ENCODE results near the gene PKP4. TPM values are rescaled to one million over a fixed set of nuclear protein-coding genes. Genes with fewer than 3 reads are reported as not detected.
A peak's percentile ranks its signal among the peaks of the same experiment; 100 is the strongest.

PKP4 gene
- total and polyA plus RNA-seq, 7 donors = 14.4 to 41.3 (median 27.5) TPM

- peak in 2 of 4 donors; percentile 27 to 56 for TF ChIP-seq POLR2AphosphoS5 (IDR thresholded peaks at IDR 0.05)
- peak in 1 of 4 donors; percentile 41 for TF ChIP-seq EP300 (IDR thresholded peaks at IDR 0.05)
- TF ChIP-seq POLR2A (IDR thresholded peaks at IDR 0.05) = no peak
- TF ChIP-seq CTCF (IDR thresholded peaks at IDR 0.05) = no peak
- H3K27ac ChIP-seq = peak overlapping the region in 2 of 4 donors; percentile 2 to 54
- H3K4me1 ChIP-seq = no peaks in the 10 kb centered on the region
- WGBS, 2 donors = 82 to 90% methylated on average over 5 of the region's 5 CpGs
- no peak for DNase-seq
- no peaks in the 10 kb centered on the region for H3K36me3 ChIP-seq
- peaks cover 0 to 5% (median 0%) of the 10 kb centered on the region in 4 donors for H3K9me3 ChIP-seq
- intact Hi-C loops (cut with DNase I) = no loop called here
- no peaks in the 10 kb centered on the region for H3K27me3 ChIP-seq
- H3K4me3 ChIP-seq = no peak overlapping the region
Observed at GRCh38 chr2:158716121-158716791, 259.5 kb downstream of the PKP4 start.

- Histone ChIP-seq H3K4me1 (no peaks in the 10 kb centered on the region), H3K9me3 (peaks cover 0 to 5% (median 0%) of the 10 kb centered on the region in 4 donors), H3K27me3 (no peaks in the 10 kb centered on the region), H3K36me3 (no peaks in the 10 kb centered on the region), H3K4me3 (no peak overlapping the region), H3K27ac (peak overlapping the region in 3 of 4 donors; percentile 2 to 54 (median 27))
- TF ChIP-seq EP300 (IDR thresholded peaks at IDR 0.05) = no peak
- no peak for TF ChIP-seq POLR2A (IDR thresholded peaks at IDR 0.05)
- TF ChIP-seq CTCF (IDR thresholded peaks at IDR 0.05) = no peak
- no peak for TF ChIP-seq POLR2AphosphoS5 (IDR thresholded peaks at IDR 0.05)
- WGBS, 2 donors = 94 to 97% methylated on average over 10 of the region's 10 CpGs
- intact Hi-C loops (cut with DNase I) = no loop called here
- no peak for DNase-seq
Observed at GRCh38 chr2:158716921-158717320, 260.2 kb downstream of the PKP4 start.

- H3K27me3 ChIP-seq = no peaks in the 10 kb centered on the region
- peaks cover 0 to 5% (median 0%) of the 10 kb centered on the region in 4 donors for H3K9me3 ChIP-seq
- WGBS, 2 donors = 91 to 92% methylated on average over 14 of the region's 14 CpGs
- DNase-seq = no peak
- H3K36me3 ChIP-seq = no peaks in the 10 kb centered on the region
- TF ChIP-seq POLR2AphosphoS5 (IDR thresholded peaks at IDR 0.05) (no peak), EP300 (IDR thresholded peaks at IDR 0.05) (no peak), CTCF (IDR thresholded peaks at IDR 0.05) (no peak), POLR2A (IDR thresholded peaks at IDR 0.05) (no peak)
- peak overlapping the region in 3 of 4 donors; percentile 2 to 54 (median 27) for H3K27ac ChIP-seq
- H3K4me1 ChIP-seq = no peaks in the 10 kb centered on the region
- no peak overlapping the region for H3K4me3 ChIP-seq
- intact Hi-C loops (cut with DNase I) = no loop called here
Observed at GRCh38 chr2:158717366-158718195, 260.8 kb downstream of the PKP4 start.

- DNase-seq = no peak
- Histone ChIP-seq H3K4me1 (no peaks in the 10 kb centered on the region), H3K9me3 (peaks cover 0 to 4% (median 0%) of the 10 kb centered on the region in 4 donors), H3K27ac (peak overlapping the region in 2 of 4 donors; percentile 7 to 54), H3K27me3 (no peaks in the 10 kb centered on the region), H3K36me3 (no peaks in the 10 kb centered on the region), H3K4me3 (no peak overlapping the region)
- intact Hi-C loops (cut with DNase I) = no loop called here
- TF ChIP-seq POLR2A (IDR thresholded peaks at IDR 0.05) = no peak
- TF ChIP-seq EP300 (IDR thresholded peaks at IDR 0.05) = no peak
- no peak for TF ChIP-seq CTCF (IDR thresholded peaks at IDR 0.05)
- no peak for TF ChIP-seq POLR2AphosphoS5 (IDR thresholded peaks at IDR 0.05)
Observed at GRCh38 chr2:158718196-158718585, 261.4 kb downstream of the PKP4 start.
